C4-2B (cell line): ENCODE measurements around the gene IFT74.

ENCODE experiments used
- ZFX ChIP-seq: fragments of 450-650 bp; IDR thresholded peaks from 2 replicates; pipeline ENCODE4 v1.6.1; 2017
- TF ChIP-seq, protein P1 (sequence below): fragments of 450-650 bp; conservative IDR thresholded peaks from 2 replicates; pipeline ENCODE4 v1.5.1; 2017; ENCODE audit warnings: mild to moderate bottlenecking

- TF ChIP-seq, protein P1, sequence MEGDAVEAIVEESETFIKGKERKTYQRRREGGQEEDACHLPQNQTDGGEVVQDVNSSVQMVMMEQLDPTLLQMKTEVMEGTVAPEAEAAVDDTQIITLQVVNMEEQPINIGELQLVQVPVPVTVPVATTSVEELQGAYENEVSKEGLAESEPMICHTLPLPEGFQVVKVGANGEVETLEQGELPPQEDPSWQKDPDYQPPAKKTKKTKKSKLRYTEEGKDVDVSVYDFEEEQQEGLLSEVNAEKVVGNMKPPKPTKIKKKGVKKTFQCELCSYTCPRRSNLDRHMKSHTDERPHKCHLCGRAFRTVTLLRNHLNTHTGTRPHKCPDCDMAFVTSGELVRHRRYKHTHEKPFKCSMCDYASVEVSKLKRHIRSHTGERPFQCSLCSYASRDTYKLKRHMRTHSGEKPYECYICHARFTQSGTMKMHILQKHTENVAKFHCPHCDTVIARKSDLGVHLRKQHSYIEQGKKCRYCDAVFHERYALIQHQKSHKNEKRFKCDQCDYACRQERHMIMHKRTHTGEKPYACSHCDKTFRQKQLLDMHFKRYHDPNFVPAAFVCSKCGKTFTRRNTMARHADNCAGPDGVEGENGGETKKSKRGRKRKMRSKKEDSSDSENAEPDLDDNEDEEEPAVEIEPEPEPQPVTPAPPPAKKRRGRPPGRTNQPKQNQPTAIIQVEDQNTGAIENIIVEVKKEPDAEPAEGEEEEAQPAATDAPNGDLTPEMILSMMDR: no peak
- no peak for TF ChIP-seq ZFX
Observed at GRCh38 chr9:26949637-26950069, 6.6 kb upstream of the IFT74 start.
